Body of pancreas (tissue), 4 donors: Measurements from ENCODE around the gene SERPINB4.
"Not testable (repeated sequence)": the region's sequence is repeated elsewhere in the genome, so short reads cannot be mapped to it uniquely, and the experiment has no call there.

Experiments used
- CTCF ChIP-seq, 7 experiments: fragments of 450-650 bp in 4 of 7; fragments of 200-600 bp in 3 of 7; sonication (generic) in 3 of 7; IDR thresholded peaks; one replicate each; pipeline ENCODE4 v1.5.1; 2016 to 2019; ENCODE audit warnings: antibody characterized with exemption in 7 of 7
- POLR2A ChIP-seq, 3 donors: fragments of 450-650 bp; IDR thresholded peaks; one replicate each; pipeline ENCODE4 v1.6.1; 2016; ENCODE audit warnings: antibody characterized with exemption in 3 of 3, mild to moderate bottlenecking in 2 of 3

GRCh38 chr18:63642668-63643356, 1.2 kb downstream of the SERPINB4 start:
- TF ChIP-seq CTCF, POLR2A (IDR thresholded peaks at IDR 0.05): not testable (repeated sequence)
